Bronchial epithelial cell (primary cell): ENCODE results near the gene TEF. TPM values are rescaled to one million over a fixed set of nuclear protein-coding genes. Genes with fewer than 3 reads are reported as not detected.
A peak's percentile ranks its signal among the peaks of the same experiment; 100 is the strongest.
"Not testable (repeated sequence)": the region's sequence is repeated elsewhere in the genome, so short reads cannot be mapped to it uniquely, and the experiment has no call there.

ENCODE experiments used
- DNase-seq: peaks from one replicate; pipeline ENCODE4 v3.0.0-alpha.2; 2010; ENCODE audit warnings: low read depth
- FAIRE-seq: peaks from 2 replicates; lab custom pipeline; 2011; peaks lifted over from hg19 to GRCh38; lab: Jason Lieb, UNC
- H3K27me3 ChIP-seq: 2 replicates; pipeline ENCODE4 v1.5.1; 2011; ENCODE audit warnings: low read length; ENCODE audit not compliant: control insufficient read depth, insufficient read depth
- H3K36me3 ChIP-seq: 2 replicates; pipeline ENCODE4 v1.5.1; 2011; ENCODE audit warnings: low read length; ENCODE audit not compliant: control insufficient read depth, insufficient read depth
- H3K4me3 ChIP-seq: 2 replicates; pipeline ENCODE4 v1.5.1; 2011; ENCODE audit warnings: mild to moderate bottlenecking, low read depth, low read length, control low read depth
- CTCF ChIP-seq: IDR thresholded peaks from 2 replicates; pipeline ENCODE4 v1.5.1; 2011; ENCODE audit warnings: mild to moderate bottlenecking, moderate library complexity, low read length, control low read depth, inconsistent platforms; ENCODE audit not compliant: insufficient read depth, severe bottlenecking
- total RNA-seq: library from RNA; depleted of rRNA; stranded (reverse); fragments of >200 nt; gene quantifications from 2 replicates; pipeline ENCODE4 v1.2.1, GENCODE V29; 2014

The TEF gene
- total RNA-seq, 1 donor from 2014 or later = 7.6 TPM

DNA sequence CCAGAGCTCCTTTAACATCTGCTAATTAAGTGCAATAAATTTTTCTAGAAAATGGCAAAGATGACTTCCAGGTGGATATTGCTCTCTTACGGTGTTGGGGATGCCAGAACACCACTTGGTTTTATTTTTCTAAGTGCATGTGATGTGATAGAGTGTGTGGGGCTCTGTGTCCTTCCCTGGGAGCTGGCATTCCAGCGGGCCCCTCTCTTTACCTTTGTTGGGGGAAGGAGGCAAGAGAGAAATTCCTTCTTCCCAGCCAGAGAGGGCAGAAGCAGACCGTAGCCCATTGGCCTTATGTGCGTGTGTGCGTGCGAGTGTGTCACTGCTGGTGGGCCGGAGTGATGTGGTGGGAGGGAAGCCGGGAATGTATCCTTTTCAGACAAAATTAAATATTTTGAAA, 17.2 kb downstream of the TEF start:
- FAIRE-seq (no peak), DNase-seq (no peak)
- Histone ChIP-seq H3K36me3 (peaks cover 7% of the 10 kb centered on the region), H3K4me3 (no peak overlapping the region), H3K27me3 (no peaks in the 10 kb centered on the region)
- TF ChIP-seq CTCF = no peak

GRCh38 chr22:41401781-41402648, 20.3 kb downstream of the TEF start:
- Histone ChIP-seq H3K27me3 (no peaks in the 10 kb centered on the region), H3K36me3 (no peaks in the 10 kb centered on the region), H3K4me3 (no peak overlapping the region)
- FAIRE-seq = no peak
- DNase-seq = peak; percentile 74
- no peak for TF ChIP-seq CTCF

DNA sequence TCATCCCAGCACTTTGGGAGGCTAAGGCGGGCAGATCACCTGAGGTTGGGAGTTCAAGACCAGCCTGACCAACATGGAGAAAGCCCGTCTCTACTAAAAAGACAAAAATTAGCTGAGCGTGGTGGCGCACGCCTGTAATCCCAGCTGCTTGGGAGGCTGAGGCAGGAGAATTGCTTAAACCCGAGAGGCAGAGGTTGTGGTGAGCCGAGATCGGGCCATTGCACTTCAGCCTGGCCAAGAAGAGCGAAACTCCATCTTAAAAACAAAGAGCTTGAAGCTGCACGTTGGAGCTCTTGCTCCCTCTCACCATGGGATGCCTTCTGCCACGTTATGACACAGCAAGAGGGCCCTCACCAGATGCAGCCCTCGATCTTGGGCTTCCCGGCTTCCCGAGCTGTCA, 21.1 kb downstream of the TEF start:
- FAIRE-seq = not testable (repeated sequence)

GRCh38 chr22:41403532-41404318, 22.0 kb downstream of the TEF start:
- H3K27me3 ChIP-seq = no peaks in the 10 kb centered on the region
- H3K4me3 ChIP-seq = no peak overlapping the region
- FAIRE-seq = peak; percentile 76
- H3K36me3 ChIP-seq = no peaks in the 10 kb centered on the region
- DNase-seq = peak; percentile 72
- peak; percentile 98 for TF ChIP-seq CTCF

More for the DNA sequence above, 21.1 kb downstream of the TEF start:
- not testable (repeated sequence) for H3K4me3 ChIP-seq, H3K27me3 ChIP-seq, H3K36me3 ChIP-seq, DNase-seq

GRCh38 chr22:41405588-41405987, 23.8 kb downstream of the TEF start:
- no peak overlapping the region for H3K4me3 ChIP-seq
- FAIRE-seq (no peak), DNase-seq (no peak)
- no peaks in the 10 kb centered on the region for H3K36me3 ChIP-seq
- no peak for TF ChIP-seq CTCF
- H3K27me3 ChIP-seq = no peaks in the 10 kb centered on the region

- Histone ChIP-seq H3K27me3 (no peaks in the 10 kb centered on the region), H3K36me3 (no peaks in the 10 kb centered on the region), H3K4me3 (no peak overlapping the region)
- FAIRE-seq (no peak), DNase-seq (no peak)
- no peak for TF ChIP-seq CTCF
Observed at GRCh38 chr22:41406410-41406809, 24.7 kb downstream of the TEF start.
